HG03439 (cell line): ENCODE measurements around the gene GJA1.

Experiments used
- ATAC-seq: cut with Tn5 transposase; IDR thresholded peaks from one replicate; pipeline ENCODE4 v1.9.1; 2021; ENCODE audit warnings: mild to moderate bottlenecking, moderate library complexity; ENCODE audit not compliant: unreplicated experiment

The GJA1 gene

GRCh38 chr6:121482004-121482693 lies 46.7 kb downstream of the GJA1 start:
- ATAC-seq = no peak

GRCh38 chr6:121482751-121483150 lies 47.3 kb downstream of the GJA1 start:
- ATAC-seq = no peak

DNA sequence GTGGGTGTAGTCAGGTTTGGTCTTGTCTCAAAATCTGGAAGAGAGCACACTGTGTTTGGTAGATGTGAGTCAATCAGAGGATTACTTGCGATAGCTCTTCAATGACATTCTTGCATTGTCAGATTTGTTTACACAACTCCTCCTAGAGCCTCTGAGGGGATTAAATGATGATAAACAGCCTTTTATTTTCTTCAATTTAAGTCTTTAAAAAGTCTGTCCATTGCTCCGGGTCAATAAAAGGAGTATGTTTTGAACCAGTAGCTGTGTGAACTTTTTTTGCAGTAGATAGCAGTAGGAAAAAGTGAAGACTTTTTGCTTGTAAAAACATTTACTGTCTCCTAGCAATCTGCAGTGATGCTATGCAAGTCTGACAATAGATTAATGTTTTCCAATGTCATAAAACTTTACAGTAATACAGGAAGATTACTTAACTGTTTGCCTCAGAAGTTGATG lies 49.9 kb downstream of the GJA1 start:
- ATAC-seq = no peak

- no peak for ATAC-seq
Observed at GRCh38 chr6:121491576-121491975, 56.1 kb downstream of the GJA1 start.

DNA sequence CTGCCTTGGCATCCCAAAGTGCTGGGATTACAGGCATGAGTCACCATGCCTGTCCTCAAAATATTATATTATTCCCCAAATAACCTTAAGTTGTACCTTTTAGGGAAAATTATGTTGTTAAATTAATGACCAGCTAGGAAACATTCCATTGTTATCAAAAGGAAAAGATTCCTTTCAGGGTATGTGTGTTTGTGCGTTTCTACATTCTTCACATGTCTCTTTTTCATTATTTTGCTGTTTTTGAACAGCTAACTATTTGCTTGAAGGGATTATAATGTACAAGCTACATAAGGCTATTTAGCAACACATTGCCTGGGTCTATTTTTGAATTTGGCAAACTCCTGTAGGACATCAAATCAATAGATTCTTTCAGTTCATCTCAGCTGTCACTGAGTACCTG lies 57.1 kb downstream of the GJA1 start:
- ATAC-seq = no peak

DNA sequence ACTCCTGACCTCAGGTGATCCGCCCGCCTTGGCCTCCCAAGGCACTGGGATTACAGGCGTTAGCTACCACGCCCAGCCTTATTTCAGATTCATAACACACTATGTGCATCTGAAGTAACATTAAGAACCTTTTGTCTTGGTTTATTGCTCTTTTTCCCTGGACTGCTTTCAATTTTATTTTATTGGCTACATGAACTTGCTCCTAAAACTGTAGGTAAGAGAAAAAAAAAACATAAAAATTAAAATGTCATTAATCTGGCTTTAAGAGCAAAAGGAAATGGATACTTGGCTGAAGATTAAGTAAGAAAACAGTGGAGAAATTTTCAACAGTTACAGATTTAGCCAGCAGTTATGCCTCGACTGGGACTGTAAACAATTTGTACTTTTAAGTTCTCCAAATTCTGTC lies 62.5 kb downstream of the GJA1 start:
- no peak for ATAC-seq

GRCh38 chr6:121498481-121499276 lies 63.2 kb downstream of the GJA1 start:
- no peak for ATAC-seq
